Stimulated activated CD4-positive, alpha-beta T cell treated with anti-CD3 and anti-CD28 coated beads, Interleukin-1b, Interleukin-23, amount 100 ng/mL, for 1 hour (primary cell): Measurements from ENCODE around the gene PGM2.
"Not testable (repeated sequence)": the region's sequence is repeated elsewhere in the genome, so short reads cannot be mapped to it uniquely, and the experiment has no call there.

ENCODE experiments used
- DNase-seq, 2 donors: peaks; one replicate each; pipeline ENCODE4 v3.0.0-alpha.2; 2020; ENCODE audit warnings: low read depth in 2 of 2

Gene PGM2

DNA sequence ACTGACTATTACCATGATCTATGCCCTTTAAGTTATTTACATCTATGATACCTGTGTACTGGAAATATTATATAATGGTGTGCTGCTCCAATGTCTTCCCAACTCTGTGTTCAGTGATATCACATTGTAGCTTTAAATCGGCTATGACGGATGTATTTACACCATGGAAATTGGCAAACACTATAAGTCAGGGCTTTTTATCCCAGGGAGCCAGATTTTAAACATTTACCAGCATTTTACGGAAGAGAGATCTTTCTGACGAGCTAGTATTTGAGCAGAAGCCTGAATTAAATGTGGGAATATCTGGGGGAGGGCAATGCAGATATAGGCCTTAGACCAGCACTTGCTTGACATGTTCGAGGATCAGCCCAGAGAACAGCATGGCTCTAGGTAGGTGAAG lies 7.7 kb upstream of the PGM2 start:
- no peak for DNase-seq

DNA sequence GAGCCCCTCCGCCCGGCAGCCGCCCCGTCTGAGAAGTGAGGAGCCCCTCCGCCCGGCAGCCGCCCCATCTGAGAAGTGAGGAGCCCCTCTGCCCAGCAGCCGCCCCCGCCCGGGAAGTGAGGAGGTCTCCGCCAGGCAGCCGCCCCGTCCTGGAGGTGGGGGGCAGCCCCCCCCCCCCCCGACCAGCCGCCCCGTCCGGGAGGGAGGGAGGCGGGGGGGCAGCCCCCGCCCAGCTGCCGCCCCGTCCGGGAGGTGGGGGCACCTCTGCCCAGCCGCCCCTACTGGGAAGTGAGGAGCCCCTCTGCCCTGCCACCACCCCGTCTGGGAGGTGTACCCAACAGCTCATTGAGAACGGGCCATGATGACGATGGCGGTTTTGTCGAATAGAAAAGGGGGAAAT lies 6.0 kb upstream of the PGM2 start:
- not testable (repeated sequence) for DNase-seq

DNA sequence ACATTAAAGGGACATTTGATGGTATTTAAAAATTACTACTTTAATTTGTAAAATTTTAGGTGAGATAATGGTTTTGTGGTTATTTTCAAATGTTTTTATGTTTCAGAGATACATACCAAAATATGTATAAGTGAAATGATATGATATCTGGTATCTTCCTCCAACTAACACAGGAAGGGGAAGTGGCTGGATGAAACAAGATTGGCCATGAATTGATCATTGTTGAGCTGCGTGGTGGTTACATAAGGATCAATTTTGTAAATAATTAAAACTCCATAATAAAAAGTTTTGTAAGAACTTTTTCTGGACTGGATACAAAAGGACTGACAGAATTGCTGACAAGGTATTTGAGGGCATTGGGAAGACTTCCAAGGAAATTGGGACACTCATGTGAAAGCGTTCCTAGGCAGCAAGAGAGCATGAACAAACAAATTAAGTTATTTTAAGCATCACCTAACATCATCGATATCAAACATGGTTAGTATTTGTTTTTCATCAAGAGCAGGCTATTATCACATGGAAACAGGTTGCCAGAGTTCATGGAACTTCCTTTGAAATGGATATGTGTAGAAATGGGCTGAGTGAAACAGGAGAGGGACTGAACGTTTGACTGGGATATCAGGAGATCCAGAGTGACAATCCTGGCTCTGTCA lies 4.4 kb upstream of the PGM2 start:
- no peak for DNase-seq

DNA sequence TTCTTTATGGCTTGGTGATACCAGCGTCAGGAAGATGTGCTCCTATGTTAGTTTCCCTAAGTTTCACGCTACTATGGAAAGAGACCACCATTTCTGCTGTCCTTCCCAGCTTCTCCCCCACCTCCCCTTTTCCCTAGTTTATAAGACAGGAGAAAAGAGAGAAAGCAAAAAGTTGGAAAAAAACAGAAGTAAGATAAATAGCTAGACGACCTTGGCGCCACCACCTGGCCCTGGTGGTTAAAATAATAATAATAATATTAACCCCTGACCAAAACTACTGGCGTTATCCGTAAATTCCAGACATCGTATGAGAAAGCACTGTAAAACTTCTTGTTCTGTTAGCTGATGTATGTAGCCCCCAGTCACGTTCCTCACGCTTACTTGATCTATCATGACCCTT lies 985 bp upstream of the PGM2 start:
- not testable (repeated sequence) for DNase-seq

- no peak for DNase-seq
Measured at GRCh38 chr4:37825968-37826294, 555 bp upstream of the PGM2 start.

- no peak for DNase-seq
Measured at GRCh38 chr4:37827030-37827685, 672 bp downstream of the PGM2 start.

GRCh38 chr4:37827802-37828321 lies 1.4 kb downstream of the PGM2 start:
- DNase-seq = no peak

DNA sequence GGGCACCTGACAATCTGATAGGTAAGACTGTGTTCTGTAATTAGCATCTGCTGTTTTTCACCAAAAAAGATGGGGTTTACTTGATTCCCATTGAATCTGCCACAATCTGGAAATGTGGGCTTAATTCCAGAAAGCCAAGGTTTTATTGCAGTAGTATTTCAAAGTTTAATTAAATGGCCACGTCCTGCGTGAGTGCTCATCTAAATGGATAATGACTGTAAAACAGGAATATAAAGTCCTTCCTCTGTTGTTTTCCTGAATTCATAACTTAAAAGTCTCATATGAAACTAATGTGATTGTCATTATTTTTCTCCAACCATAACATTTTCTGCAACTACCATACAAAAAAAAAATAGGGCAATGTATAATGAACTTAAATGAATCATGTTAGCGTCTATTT lies 2.4 kb downstream of the PGM2 start:
- DNase-seq = no peak

DNA sequence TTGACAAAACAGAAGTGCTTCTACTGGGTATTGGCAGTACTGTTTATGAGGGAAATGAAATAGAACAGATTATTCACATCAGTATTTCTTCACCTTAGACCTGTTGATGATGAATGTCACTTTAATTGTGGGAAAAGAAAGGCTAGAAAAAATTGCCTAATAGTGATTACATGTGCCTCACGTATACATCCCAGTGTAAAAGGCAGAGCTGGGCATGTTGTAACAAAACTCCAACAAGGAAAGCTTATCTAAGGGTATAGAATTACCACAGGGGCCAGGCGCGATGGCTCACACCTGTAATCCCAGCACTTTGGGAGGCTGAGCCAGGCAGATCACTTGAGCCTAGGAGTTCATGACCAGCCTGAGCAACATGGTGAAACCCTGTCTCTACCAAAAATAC lies 4.2 kb downstream of the PGM2 start:
- no peak for DNase-seq

DNA sequence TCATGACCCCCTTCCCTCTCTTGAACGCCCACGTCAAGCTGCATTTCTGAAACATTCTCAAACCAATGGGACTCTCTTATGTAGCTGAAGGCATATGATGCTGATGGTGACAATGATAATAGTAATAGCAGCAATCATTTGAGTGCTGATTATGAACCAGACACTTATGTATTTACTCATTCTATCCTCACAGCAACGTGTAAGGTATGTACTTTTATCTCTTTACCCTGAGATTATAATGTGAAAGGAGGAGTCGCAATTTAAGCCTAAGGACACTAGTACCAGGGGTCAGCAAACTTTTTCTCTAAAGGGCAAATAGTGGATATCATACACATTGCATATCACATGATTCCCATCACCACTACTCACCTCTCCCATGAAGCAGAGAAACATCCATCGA lies 8.5 kb downstream of the PGM2 start:
- DNase-seq = no peak

DNA sequence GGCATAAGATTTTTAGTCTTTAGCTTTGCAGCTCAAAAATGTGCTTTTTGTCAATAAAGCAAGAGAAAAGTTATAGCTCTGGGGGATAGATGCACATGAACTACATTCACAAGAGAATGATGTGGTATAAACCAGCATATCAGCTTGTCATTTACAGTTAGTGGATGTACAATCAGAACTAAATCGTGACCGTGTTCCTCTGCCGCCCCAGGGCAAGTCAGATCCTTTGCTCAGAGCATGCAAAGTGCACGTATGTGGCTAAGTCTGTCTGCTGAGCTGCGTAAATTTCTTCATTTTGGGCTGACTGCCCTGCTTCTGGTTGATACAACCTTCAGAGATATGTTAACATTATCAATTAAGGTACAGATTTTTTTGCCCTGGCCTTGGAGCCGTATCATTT lies 9.3 kb downstream of the PGM2 start:
- DNase-seq = no peak

GRCh38 chr4:37836274-37836673 lies 9.8 kb downstream of the PGM2 start:
- DNase-seq = no peak

DNA sequence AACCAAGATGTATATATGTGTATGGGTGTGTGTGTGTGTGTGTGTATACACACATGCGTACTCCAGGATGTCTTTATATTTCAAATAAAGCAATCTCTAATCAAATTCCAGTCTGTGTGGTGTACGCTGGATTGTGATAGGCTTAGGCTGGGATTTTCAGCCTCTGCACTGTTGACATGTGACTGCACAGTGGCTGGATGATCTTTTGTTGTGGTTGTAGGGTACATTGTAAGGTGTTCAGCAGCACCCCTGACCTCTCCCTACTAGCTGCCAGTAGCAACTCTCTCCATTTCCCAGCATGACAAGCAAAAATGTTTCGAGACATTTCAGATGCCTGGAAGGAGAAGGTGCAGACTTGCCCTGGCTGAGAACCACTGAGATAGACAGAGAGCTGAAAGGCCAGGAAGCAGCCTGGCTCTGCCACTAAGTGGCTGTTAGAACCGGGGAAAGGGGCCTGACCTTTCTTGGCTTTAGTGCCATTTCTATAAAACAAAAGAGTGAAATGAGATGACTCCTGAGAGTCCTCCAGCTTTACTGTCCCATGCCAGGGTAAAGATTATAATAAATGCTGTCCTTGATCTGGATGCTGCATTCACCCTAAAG lies 10.5 kb downstream of the PGM2 start:
- DNase-seq = no peak

DNA sequence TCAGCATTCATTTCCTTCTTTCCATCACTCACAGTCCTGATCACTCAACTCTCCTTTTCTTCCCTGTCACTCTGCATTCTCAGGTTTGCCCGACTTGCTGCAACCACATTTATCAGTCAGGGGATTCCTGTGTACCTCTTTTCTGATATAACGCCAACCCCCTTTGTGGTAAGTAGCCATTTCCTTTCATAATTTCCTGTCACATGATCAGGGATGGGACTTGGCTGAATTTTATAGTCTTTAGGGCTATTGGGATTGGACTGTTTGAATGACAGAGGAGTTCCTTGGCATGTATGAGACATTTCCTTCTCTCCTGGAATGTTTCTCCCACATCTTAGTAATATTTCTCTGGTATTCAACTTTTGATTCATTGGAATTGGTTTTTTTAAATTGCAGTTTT lies 11.0 kb downstream of the PGM2 start:
- DNase-seq = no peak

DNA sequence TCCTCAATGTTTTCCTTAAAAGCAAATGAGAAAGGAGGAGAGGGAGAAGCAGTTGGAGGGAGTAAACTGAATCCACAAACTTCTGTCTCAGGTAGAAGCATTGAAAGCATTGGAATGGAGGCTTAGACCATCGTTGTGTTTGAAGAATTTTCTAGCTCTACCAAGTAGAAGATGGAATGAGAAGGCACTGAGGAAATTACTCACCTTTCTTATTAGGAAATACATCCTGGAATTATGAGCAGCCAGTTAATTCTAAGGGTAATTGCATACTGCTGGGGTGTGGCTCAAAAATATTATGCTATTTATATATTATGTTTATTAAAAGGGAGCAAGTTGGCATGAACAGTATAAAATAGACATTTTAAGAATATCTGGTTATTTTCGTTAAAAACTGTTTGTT lies 12.9 kb downstream of the PGM2 start:
- DNase-seq = no peak

DNA sequence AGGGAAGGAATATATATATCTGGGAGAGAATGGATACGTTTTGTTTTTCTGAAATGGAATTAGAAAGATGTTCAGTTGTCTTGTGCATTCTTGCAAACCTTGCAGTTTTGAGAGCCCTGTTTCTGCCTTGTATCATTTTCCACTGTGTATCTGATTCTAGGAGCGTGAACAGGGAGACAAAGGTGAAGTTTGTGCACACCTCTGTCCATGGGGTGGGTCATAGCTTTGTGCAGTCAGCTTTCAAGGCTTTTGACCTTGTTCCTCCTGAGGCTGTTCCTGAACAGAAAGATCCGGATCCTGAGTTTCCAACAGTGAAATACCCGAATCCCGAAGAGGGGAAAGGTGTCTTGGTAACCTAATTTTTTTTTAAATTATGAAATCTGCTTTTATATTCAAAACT lies 17.7 kb downstream of the PGM2 start:
- DNase-seq = no peak

- no peak for DNase-seq
Measured at GRCh38 chr4:37845201-37845600, 18.7 kb downstream of the PGM2 start.

- DNase-seq = no peak
Measured at GRCh38 chr4:37847311-37847884, 20.9 kb downstream of the PGM2 start.

- no peak for DNase-seq
Measured at GRCh38 chr4:37852376-37852775, 25.9 kb downstream of the PGM2 start.

- no peak for DNase-seq
Measured at GRCh38 chr4:37858112-37858511, 31.6 kb downstream of the PGM2 start.

DNA sequence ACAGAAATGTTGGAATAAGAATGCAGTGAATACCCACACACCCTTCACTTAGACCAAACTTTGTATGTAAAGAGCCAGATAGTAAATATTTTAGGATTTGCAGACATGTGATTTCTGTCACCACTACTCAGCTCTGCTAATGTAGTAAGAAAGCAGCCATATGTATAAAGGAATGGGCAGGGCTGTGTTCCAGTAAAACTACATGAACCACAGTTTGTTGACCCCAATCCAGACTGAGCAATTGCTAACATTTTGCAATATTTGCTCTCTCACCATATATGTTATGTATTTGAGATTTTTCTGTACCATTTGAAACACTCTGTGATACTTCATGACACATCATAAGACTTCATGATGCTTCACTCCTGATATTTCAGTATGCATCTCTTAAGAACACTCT lies 32.4 kb downstream of the PGM2 start:
- DNase-seq = no peak

DNA sequence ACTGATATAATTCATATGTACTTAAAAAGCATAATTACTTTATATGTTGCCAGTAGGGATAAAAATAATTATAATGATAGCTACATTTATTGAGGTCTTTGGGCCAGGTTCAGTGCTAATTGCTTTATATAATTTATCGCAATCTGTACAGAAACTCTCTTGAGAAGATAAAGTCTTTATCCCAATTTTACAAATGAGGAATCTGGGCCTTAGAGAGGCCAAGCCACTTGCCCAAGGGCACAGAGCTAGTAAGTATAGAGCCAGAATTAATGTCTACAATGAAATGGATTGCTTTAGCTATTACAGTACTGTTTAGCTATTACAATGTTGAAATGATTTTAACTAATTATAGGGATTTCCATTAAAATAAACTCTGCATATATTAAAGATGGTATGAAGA lies 33.8 kb downstream of the PGM2 start:
- DNase-seq = no peak

DNA sequence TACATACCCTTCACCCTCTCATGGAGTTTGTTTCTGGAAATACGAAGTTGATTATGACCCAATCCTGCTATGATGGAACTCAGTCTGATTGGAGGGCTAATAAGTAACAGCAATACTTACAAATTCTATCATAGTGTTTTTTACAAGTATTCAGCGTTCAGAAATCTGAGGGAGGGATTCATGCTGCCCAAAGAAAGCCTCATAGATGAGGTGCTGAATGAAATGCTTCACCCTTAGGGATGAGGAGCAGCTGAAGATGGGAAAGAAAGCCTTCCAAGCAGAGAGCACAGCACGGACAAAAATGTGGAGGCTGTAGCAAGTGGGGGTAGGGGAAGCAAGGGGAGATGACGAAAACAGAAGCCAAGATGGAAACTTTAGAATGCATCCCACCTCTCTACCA lies 36.5 kb downstream of the PGM2 start:
- no peak for DNase-seq
